ENCODE data around the gene FRMPD2.
A peak's percentile ranks its signal among the peaks of the same experiment; 100 is the strongest.

The FRMPD2 gene

DNA sequence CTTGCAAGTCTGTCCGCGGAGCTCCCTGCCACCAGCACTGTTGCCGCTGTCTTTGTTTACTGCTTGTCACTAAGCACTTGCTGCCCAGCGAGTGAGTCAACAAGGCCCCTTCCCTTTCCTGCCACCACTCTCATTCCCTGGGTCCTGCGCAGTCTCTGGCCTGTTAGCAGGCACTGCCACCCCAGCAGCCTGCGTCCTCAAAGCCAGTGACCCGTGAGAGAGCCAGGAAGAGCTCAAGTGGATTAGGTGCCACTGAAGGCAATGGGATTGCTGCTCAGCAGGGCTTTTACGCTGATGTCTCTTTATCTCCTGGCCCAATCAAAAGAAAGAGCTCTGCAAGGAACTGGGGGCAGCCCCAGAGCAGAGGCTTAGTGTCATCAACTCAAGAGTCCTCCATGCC is at the start of gene FRMPD2:
TSS of gene FRMPD2 (minus strand) at position 61 of the 400 bp plus-strand sequence. CDS start 129 bp downstream, outside the sequence.
- DNase-seq (ENCODE audit: low spot score) = no peak

- no peak for DNase-seq (ENCODE audit: low spot score)
Measured at GRCh38 chr10:48322017-48322416, 47.5 kb upstream of the FRMPD2 start.

GRCh38 chr10:48317321-48317990 is 43.0 kb upstream of the FRMPD2 start:
- DNase-seq (ENCODE audit: low spot score) = no peak

DNA sequence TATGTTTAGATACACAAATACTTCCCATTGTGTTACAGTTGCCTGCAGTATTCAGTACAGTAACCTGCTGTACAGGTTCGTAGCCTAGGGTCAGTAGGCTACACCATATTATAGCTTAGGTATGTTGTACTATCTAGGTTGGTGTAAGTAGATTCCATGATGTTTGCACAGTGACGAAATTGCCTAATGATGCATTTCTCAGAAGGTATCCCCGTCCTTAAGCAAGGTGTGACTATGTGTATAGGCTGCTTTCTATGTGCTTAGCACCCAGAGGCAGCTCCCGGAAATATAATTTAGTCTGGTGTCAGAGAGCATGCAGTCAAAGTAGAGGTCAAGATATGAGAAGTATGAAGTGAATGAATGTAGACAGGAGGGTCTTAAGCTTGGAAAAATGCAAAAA is 41.7 kb upstream of the FRMPD2 start:
- DNase-seq (ENCODE audit: low spot score) = no peak

- DNase-seq (ENCODE audit: low spot score) = no peak
Measured at GRCh38 chr10:48314107-48314506, 39.6 kb upstream of the FRMPD2 start.

DNA sequence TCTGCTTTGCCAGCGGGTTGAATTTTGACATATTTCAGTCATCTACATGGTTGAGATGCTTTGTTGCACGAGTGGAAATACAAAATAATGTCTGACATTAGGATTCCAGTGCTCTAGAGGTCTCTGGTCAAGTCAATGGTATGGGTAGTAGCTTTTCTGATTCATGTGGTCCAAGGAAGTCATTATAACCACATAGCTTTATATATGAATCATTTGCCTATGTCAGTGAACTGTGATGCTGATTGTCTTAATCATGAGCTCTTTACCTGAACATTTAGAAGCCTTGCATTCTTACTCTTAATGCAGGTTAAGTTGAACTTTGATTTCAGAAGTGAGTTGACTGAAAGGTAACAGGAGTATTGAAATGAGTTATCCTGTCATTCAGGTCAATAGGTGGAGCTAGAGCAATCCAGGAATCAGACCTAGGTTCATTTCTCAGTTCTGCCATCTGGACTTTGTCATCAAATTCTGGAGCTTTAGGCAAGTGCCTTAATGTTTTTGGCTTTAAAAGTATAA is 35.3 kb upstream of the FRMPD2 start:
- no peak for DNase-seq (ENCODE audit: low spot score)

DNA sequence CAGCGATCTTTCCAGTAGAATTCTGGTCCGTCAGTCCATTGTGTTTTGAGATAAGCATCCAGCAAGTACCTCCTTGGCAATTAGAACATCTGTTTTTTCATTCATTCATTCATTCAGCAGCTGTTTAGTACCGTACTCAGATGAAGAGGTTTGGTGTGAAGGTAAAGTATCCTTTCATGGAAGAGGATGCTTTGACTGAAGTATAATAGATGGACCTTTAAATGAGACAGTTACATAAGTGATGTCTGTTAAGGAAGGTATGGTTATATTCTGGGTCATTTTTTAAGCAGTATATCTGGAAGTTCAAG is 33.2 kb upstream of the FRMPD2 start:
- no peak for DNase-seq (ENCODE audit: low spot score)

DNA sequence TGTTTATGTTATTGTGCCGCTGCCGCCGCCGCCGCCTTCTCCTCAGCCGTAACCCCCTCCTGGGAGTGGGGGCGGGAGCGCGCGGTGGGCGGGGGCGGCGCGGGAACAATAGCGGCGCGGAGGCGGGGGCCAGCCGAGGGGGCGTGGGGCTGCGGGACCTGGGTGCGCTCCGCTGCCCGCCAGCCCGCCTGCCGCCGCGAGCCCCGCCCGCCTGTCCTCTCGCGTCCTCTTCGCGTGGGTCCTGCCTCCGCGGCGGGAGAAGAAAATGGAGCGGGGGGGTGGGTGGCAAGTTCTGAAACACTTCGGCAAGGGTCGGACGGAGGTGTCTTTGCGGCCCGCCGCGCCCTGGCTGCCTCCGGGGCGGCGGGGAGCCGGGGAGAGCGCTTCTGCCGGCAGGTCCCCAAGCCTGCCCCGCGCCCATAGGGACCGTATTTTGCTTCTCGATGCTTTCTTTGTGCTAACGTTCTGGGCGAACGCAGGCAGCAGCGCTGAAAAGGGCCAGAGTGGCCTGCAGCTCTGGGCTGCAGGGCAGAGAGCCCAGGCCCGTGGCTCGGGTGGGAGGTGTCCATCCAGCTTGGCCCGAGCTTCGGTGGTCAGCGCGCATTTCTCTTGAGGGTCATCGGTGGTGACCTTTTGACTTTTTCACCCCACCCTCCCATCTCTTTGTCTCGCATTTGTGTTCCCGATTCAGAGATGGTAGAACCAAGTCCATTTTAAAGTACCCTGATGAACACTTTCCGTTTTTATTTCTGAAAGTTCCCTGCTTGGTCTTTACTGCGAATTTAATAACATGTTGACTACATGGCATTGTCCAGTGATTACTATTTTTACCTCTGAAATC is 32.6 kb upstream of the FRMPD2 start:
- DNase-seq (ENCODE audit: low spot score) = peak; percentile 52

- peak; percentile 93 for DNase-seq (ENCODE audit: low spot score)
Measured at GRCh38 chr10:48306265-48306869, 31.9 kb upstream of the FRMPD2 start, which contains the start of gene MAPK8. Gene MAPK8, plus strand, starts transcription at chr10:48306677. Its CDS starts 94,984 bp downstream, at chr10:48401661.

DNA sequence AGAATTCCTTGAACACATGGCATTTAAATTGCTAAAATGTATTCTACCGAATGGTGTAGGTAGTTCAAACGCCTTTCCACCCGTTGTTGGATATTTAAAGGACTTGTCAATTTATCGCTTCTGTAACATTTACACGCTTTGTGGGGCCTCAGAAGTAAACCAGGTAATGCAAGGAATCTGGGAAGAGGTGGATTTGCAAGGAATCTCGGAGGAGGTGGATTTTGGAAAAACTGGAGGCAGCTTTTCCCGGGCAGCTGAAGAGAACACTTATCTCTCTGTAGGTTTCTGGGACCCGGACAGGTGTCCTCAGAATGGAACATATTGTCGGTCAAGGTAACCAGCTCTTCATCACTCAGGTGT is 31.4 kb upstream of the FRMPD2 start:
- DNase-seq (ENCODE audit: low spot score) = no peak

GRCh38 chr10:48302515-48303476 is 28.3 kb upstream of the FRMPD2 start:
- DNase-seq (ENCODE audit: low spot score) = no peak

DNA sequence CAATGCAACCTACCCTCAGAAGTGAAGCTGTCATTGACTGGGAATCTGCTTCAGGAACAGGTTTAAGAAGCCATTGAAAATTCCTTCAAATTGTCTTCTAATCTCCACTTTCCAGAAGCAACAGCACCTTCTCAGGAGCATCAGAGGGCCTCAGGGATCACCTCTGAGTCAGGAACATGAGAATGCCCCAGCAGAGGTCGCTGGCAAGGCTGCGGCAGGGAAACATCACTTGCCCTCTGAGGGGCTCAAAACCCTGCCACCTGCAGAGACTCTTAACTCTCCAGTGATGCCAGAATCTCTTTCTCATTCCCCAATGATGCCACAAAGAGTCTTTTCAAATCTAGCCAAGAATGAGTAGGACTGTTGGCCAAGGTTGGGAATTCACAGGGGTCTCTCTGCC is 26.1 kb upstream of the FRMPD2 start:
- no peak for DNase-seq (ENCODE audit: low spot score)

- DNase-seq (ENCODE audit: low spot score) = no peak
Measured at GRCh38 chr10:48299692-48300091, 25.2 kb upstream of the FRMPD2 start.

DNA sequence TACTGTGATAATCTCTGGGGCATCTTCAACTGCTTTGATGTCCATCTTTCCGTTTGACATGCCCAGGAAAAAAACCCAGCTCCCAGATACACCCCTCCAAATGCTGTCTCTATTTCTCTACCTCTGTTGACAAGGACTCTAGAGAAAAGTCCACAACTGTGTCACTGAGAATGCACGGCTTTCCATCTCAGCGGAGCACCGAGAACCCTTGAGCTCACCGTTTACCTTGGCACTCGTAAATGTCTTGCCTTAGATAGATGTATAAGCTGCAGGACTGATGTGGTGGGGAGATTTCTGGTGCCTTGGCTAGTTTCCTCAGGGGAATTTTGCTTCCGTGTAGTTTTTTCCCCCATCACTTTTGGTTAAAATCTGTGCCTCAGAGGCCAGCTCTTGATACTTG is 24.6 kb upstream of the FRMPD2 start:
- DNase-seq (ENCODE audit: low spot score) = no peak

DNA sequence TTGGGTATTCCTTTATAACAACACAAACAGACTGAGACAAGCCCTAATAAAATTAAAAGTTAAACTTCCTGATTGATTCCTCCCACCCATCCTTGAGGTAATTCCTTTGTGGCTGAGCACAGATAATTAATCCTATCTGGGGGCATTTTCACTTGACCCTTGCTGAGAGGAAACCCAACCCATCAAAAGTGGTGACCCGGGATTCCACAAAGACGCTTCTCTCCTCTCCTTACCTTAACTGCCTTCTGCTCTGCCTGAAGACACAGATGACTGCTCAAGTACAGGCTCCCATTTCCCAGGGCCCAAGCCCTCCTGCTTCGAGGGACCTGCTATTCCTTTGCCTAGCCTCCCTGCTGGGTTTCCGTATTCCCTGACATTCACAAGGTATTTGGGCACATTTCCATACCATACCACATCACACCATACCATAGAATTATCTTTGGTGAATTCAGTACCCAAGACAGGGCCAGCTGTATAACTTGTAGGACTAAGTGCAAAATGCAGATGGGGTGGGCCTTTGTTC is 22.1 kb upstream of the FRMPD2 start:
- DNase-seq (ENCODE audit: low spot score) = no peak

- no peak for DNase-seq (ENCODE audit: low spot score)
Measured at GRCh38 chr10:48294431-48294830, 19.9 kb upstream of the FRMPD2 start.

GRCh38 chr10:48292616-48293015 is 18.1 kb upstream of the FRMPD2 start:
- DNase-seq (ENCODE audit: low spot score) = no peak

DNA sequence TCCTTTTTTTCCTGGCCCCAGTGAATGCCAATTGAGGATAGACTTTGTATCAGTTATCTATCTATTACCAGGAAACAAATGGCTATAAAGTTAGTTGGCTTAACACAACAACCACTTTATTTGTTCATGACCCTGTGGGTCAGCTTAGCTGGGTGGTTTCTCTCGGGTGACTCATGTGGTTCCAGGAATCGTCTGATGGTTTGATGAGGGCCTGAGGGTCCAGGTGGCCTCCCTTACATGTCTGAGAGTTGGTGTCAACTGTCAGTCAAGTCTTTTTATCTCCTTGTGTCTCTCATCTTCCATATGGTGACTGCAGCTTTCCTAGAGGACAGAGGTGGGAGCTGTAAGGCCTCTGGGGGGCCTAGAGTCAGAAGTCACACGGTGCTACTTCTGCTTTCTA is 16.7 kb upstream of the FRMPD2 start:
- no peak for DNase-seq (ENCODE audit: low spot score)

GRCh38 chr10:48290286-48290685 is 15.8 kb upstream of the FRMPD2 start:
- DNase-seq (ENCODE audit: low spot score) = no peak

DNA sequence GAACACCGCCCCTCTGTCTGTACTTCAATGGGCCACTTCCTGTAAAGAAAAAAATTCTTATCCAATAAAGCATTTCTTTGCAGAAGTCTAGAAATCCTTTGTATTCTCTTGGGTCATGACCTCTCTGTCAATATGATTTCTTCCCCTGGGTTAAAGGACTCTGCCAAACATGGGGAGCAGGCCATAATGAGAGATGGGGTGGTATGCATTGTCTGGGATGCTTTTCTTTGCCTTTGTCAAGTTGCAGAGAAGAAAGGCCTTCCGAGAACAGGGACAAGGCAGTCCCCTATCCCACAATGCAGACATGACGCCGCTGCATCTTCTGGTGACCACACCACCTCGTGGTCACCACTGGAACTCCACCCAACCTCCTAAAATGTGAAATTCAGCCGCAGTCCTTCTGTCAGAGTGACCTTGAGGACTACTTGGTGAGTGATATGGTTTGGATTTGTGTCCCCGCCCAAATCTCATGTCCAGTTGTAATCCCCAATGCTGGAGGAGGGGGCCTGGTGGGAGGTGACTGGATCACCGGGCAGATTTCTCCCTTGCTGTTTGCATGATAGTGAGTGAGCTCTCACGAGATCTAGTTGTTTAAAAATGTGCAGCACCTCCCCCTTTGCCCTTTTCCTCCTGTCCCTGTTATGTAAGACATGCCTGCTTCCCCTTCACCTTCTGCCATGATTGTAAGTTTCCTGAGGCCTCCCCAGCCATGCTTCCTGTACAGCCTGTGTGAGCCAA is 15.2 kb upstream of the FRMPD2 start:
- DNase-seq (ENCODE audit: low spot score) = peak; percentile 37

GRCh38 chr10:48288661-48289060 is 14.2 kb upstream of the FRMPD2 start:
- no peak for DNase-seq (ENCODE audit: low spot score)

All from CD4-positive, alpha-beta T cell treated with Interleukin-6 at 100 ng/mL for 8 hours (primary cell).